HG03457 (cell line): ENCODE results near the gene YBX3.
"Not testable (repeated sequence)": the region's sequence is repeated elsewhere in the genome, so short reads cannot be mapped to it uniquely, and the experiment has no call there.

Experiments
- ATAC-seq: cut with Tn5 transposase; IDR thresholded peaks from one replicate; pipeline ENCODE4 v1.9.1; 2021; ENCODE audit warnings: moderate number of reproducible peaks; ENCODE audit not compliant: unreplicated experiment

Gene YBX3

GRCh38 chr12:10722905-10723746, at the start of gene YBX3:
TSS of gene YBX3 (minus strand) at chr12:10723323. CDS start at chr12:10723111, 212 bp downstream.
- ATAC-seq: peak; percentile 43

DNA sequence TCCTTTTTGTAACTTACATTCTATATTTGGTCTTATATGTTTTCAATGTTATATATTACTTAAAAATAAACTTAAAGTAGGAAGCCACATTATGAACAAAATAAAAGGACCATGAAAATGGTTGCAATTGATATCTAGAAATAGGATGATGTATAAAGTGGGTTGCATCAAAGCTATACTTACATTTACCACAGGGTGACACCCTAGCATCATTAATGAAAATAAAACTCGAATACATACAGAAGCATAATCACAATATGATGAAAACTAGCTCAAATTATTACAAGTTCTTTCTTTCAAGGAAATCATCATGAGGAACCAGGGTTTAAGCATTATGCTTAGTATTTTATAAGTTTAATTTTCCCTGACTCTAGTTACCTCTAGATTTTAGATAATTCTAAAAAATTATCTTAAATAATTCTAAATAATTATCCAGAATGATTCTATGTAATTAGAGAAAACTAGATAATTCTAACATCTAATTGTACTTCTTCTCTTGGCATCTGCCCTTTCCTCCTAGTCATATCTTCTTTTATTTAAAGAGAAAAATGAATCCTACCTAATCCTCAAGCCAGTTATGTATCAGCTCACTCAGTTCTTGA, 48.1 kb upstream of the YBX3 start:
- ATAC-seq: no peak

DNA sequence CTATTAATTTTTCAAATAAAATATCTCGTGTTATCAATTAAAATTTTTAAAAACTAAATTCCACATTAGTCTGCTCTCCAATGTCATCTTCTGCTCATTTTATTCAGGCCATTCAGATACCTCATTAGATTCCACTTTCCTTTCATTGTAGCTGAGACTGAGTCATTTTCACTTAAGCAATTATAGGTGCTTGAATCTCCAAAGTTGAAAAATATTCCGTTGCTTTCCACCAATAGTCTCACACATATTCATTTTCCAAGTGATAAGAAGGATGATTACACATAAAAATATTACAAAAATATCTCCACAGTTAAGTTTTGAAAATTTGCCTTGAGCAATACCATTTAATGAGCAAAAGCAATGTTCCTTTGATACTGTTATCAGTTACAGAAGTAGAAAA, 36.5 kb upstream of the YBX3 start:
- no peak for ATAC-seq

- ATAC-seq: no peak
Measured at GRCh38 chr12:10756194-10756593, 33.1 kb upstream of the YBX3 start.

- no peak for ATAC-seq
Measured at GRCh38 chr12:10753059-10753458, 29.9 kb upstream of the YBX3 start.

DNA sequence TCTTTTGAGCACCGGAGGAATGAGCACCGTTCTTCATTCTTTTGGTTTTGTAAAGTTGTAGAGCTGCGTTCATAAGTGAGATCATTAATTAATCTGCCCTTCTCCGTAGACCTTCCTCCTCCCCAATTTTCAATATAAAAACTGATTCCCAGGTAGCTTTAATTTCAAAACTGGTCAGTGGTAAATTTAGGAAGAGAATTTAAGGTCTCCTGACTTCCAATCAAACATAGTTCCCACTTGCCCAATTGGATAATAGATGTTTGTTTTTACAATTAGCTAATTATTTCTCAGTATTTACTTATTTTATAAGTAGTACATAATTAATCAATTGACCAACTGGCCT, 27.2 kb upstream of the YBX3 start:
- ATAC-seq: no peak

GRCh38 chr12:10749700-10750384, 26.7 kb upstream of the YBX3 start:
- no peak for ATAC-seq

DNA sequence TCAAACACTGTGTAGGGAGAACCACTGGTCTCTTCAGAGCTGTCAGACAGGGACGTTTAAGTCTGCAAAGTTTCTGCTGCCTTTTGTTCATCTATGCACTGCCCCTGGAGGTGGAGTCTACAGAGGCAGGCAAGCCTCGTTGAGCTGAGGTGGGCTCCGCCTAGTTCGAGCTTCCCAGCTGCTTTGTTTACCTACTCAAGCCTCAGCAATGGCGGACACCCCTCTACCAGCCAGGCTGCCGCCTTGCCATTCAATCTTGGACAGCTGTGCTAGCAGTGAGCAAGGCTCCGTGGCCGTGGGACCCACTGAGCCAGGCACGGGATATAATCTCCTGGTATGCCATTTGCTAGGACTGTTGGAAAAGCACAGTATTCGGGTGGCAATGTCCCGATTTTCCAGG, 24.6 kb upstream of the YBX3 start:
- ATAC-seq: no peak

DNA sequence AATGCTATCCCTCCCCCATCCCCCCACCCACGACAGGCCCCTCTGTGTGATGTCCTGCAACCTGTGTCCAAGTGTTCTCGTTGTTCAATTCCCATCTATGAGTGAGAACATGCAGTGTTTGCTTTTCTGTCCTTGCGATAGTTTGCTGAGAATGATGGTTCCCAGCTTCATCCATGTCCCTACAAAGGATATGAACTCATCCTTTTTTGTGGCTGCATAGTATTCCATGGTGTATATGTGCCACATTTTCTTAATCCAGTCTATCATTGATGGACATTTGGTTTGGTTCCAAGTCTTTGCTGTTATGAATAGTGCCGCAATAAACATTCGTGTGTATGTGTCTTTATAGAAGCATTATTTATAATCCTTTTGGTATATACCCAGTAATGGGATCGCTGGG, 20.3 kb upstream of the YBX3 start:
- ATAC-seq: not testable (repeated sequence)

GRCh38 chr12:10741845-10742244, 18.7 kb upstream of the YBX3 start:
- ATAC-seq: no peak

DNA sequence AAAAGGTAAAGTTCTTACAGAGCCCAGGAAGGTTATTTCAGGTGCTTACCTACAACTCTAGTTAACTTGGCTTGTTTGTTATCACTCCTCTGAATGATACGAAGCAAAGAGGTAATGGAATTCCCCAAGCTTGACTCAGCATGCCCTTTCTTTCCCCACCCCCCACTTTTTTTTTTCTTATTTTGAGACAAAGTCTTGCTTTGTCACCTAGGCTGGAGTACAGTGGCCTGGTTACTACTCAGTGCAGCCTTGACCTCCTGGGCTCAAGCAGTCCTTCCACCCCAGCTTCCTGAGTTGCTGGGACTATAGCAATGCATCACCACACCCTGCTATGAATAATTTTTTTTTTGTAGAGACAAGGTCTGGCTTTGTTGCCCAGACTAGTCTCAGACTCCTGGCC, 17.1 kb upstream of the YBX3 start:
- no peak for ATAC-seq

DNA sequence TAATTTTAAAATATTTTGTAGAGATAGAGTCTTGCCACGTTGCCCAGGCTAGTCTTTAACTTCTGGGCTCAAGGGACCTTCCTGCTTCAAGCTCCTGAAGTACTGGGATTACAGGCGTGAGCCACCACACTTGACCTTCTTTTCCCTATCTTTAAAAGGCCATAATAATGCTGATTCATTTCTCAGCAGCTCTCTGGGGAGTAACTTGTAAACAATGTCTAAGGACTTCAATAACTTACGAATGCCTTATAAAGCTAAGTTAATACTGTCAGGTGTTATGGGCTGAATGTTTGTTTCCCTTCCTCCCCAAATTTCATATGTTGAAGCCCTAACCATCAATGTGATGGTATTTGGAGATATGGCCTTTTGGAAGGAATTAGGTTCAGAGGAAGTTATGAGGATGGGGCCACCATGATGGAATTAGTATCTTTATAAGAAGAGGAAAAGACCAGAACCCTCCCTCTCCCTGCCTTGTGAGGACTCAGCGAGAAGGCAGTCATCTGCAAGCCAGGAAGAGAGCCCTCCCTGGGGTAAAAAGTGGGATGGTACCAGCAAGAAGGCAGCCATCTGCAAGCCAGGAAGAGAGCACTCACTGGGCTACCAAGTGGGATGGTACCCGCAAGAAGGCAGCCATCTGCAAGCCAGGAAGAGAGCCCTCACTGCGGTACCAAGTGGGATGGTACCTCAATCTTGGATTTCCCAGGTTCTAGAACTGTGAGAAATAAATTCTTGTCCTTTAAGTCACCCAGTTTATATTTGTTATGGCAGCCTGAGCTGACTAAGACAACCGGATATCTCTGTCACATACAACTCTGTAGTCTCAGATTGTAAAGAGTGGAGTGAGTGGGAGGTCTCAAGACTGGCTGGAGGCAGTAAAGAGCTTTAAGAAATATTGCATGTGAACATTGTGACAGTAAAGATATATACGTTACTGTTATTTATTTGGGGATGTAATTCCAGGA, 16.3 kb upstream of the YBX3 start:
- ATAC-seq: no peak

DNA sequence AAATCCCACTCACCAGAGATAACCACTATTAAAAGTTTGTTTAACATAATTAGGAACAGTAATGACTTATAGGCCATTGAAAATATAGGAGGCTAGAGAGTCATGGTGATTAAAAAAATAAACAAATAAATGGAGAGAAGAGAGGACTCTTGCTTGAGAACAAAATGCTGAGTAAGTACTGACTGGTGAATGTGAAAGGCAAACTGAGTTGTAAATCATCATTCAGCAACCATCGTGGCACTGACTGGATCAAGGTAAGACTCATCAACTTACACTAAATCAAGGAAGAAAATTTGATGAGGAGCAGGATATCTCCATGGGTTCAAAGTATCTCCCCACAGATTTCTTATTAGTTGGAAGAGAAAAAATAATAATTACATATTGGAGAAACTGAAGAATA, 14.1 kb upstream of the YBX3 start:
- no peak for ATAC-seq

GRCh38 chr12:10736463-10736862, 13.3 kb upstream of the YBX3 start:
- ATAC-seq: no peak

DNA sequence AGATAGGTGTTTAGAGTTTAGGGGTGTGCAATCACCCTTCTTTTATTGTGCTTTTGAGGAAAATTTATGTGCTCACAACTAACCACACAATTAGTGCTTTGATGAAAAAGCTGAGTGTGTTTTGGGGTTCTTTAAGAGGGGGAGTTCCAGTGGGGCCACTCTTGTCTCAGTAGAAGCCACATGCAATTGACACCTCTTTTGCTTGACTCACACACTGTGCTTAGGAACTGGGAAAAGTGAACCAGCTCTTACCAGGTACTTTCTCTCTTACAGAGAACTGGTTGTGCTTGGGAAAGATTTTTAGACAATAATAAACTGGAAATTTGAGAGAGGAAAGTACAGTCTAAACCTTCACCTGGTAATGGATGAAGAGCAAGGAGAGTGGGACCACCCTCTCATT, 12.3 kb upstream of the YBX3 start:
- no peak for ATAC-seq

DNA sequence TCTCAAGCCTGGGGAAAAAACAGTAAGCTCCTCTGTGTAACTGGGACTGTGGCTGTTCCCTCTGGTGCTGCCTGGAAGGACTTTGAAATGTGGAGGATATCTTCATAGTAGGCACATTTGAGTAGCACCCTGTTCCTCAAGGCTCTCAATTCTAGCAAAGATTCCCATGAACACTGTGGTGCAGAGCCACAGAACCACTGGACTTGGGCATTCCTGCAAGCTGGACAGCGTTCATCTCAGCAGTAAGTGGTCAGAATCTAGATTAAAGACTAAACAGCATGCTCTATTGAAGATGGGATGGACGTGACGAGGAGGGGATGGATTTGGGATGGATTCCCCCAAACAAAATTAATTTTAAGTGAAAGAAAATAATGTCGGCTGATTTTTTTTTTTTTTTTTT, 9.4 kb upstream of the YBX3 start:
- ATAC-seq: no peak

- ATAC-seq: no peak
Measured at GRCh38 chr12:10732066-10732465, 8.9 kb upstream of the YBX3 start.

GRCh38 chr12:10730559-10730958, 7.4 kb upstream of the YBX3 start:
- no peak for ATAC-seq

DNA sequence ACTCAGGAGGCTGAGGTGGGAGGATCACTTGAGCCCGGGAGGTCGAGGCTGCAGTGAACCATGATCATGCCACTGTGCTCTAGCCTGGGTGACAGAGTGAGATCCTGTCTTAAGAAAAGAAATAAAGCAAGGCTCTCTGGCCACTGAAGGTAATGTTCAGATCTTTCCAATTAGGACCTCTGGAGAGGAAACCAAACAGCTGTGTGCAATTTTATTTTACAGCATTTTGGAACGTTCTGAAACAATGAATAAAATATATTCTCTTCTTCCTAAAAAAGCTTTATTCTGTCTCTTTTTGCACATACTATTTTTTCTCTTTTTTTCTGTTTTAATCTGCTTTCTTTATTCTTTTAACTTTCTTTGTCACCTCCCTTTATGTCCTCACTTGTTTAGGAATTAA, 5.0 kb upstream of the YBX3 start:
- ATAC-seq: no peak

- no peak for ATAC-seq
Measured at GRCh38 chr12:10726945-10727344, 3.8 kb upstream of the YBX3 start.

GRCh38 chr12:10725003-10725402, 1.9 kb upstream of the YBX3 start:
- no peak for ATAC-seq
